H1 (cell line): Measurements from ENCODE around the gene DYNC2H1. TPM values are rescaled to one million over a fixed set of nuclear protein-coding genes. Genes with fewer than 3 reads are reported as not detected.

Experiments
- CHD7 ChIP-seq: fragments of 300-600 bp; sonication (generic); IDR thresholded peaks from 2 replicates; pipeline ENCODE4 v1.7.1; 2012; ENCODE audit warnings: low read length, moderate library complexity, mild to moderate bottlenecking, inconsistent platforms; ENCODE audit not compliant: insufficient replicate concordance
- polyA plus RNA-seq, 7 experiments: library from polyadenylated mRNA; depleted of rRNA in 3 of 7; stranded (reverse) in 5 of 7; unstranded in 2 of 7; fragments of >200 nt in 5 of 7; fragments of 200-250 nt in 2 of 7; gene quantifications; 1 replicate in 5 of 7; 2 replicates in 1 of 7; 4 replicates in 1 of 7; pipeline versions ENCODE4 v1.2.1 to v1.2.3, GENCODE V29; 2011 to 2013; ENCODE audit warnings: missing spikeins in 2 of 7, mixed read lengths in 2 of 7
- total RNA-seq: library from RNA; stranded (reverse); fragmentation: NEBNext Ultra II Directional; extraction: Animal tissue kit (Norgen Biotek cat#: 25700); gene quantifications from 2 replicates; pipeline ENCODE4 v1.2.1, GENCODE V29; 2021

Gene DYNC2H1
- total and polyA plus RNA-seq, 2 of the 8 experiments (the other 6 are each of a cell fraction or from before 2014, with no cell fraction given) = 6.2 to 12.0 TPM

- TF ChIP-seq CHD7 = no peak
Measured at GRCh38 chr11:103297900-103298299, 188.7 kb downstream of the DYNC2H1 start (continued).
